ENCODE results near the gene TBC1D2. TPM values are rescaled to one million over a fixed set of nuclear protein-coding genes. Genes with fewer than 3 reads are reported as not detected.

TBC1D2 gene
- total RNA-seq, 1 donor from 2014 or later: 2.7 TPM

- no peak overlapping the region for H3K4me3 Mint-ChIP-seq
- no peaks in the 10 kb centered on the region for H3K4me1 Mint-ChIP-seq
- H3K27ac Mint-ChIP-seq: no peak overlapping the region
- H3K36me3 Mint-ChIP-seq (ENCODE audit: low read depth): no peaks in the 10 kb centered on the region
- no peaks in the 10 kb centered on the region for H3K27me3 Mint-ChIP-seq
- POLR2A ChIA-PET: no interaction called here
- TF ChIP-seq CTCF (IDR thresholded peaks at IDR 0.05): no peak
- DNase-seq (no peak), ATAC-seq (ENCODE audit: low read depth) (no peak)
- CTCF ChIA-PET: no interaction called here
- no peaks in the 10 kb centered on the region for H3K9me3 Mint-ChIP-seq
- intact Hi-C loops (cut with micrococcal nuclease): no loop called here
Measured at GRCh38 chr9:98184326-98184725, 71.1 kb downstream of the TBC1D2 start.

GRCh38 chr9:98182889-98183599, 72.4 kb downstream of the TBC1D2 start:
- Mint-ChIP-seq H3K4me1 (no peaks in the 10 kb centered on the region), H3K27me3 (no peaks in the 10 kb centered on the region), H3K27ac (no peak overlapping the region), H3K9me3 (no peaks in the 10 kb centered on the region), H3K36me3 (ENCODE audit: low read depth) (no peaks in the 10 kb centered on the region), H3K4me3 (no peak overlapping the region)
- POLR2A ChIA-PET: no interaction called here
- intact Hi-C loops (cut with micrococcal nuclease): no loop called here
- CTCF ChIA-PET: no interaction called here
- no peak for TF ChIP-seq CTCF (IDR thresholded peaks at IDR 0.05)
- ATAC-seq (ENCODE audit: low read depth) (no peak), DNase-seq (no peak)

GRCh38 chr9:98182069-98182820, 73.2 kb downstream of the TBC1D2 start:
- H3K27me3 Mint-ChIP-seq: no peaks in the 10 kb centered on the region
- DNase-seq: no peak
- H3K9me3 Mint-ChIP-seq: no peaks in the 10 kb centered on the region
- no peaks in the 10 kb centered on the region for H3K36me3 Mint-ChIP-seq (ENCODE audit: low read depth)
- POLR2A ChIA-PET: no interaction called here
- no peak for ATAC-seq (ENCODE audit: low read depth)
- CTCF ChIA-PET: no interaction called here
- no peaks in the 10 kb centered on the region for H3K4me1 Mint-ChIP-seq
- intact Hi-C loops (cut with micrococcal nuclease): no loop called here
- no peak overlapping the region for H3K4me3 Mint-ChIP-seq
- no peak for TF ChIP-seq CTCF (IDR thresholded peaks at IDR 0.05)
- no peak overlapping the region for H3K27ac Mint-ChIP-seq

DNA sequence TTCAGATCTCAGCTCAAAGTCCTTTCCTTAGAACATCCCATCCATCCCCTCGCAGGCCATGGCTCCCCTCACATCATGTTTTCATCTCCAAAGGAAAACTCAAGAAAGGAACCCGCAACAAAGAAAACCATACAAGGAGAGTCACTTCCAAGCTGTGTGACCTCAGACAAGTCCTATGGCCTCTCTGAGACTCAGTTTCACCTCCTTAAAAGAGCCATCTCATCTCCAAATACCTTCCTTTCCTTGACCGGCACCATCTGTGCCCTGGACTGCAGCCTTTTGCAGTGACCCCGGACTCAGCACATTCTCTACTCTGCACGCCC, 73.7 kb downstream of the TBC1D2 start:
- H3K9me3 Mint-ChIP-seq: no peaks in the 10 kb centered on the region
- TF ChIP-seq CTCF (IDR thresholded peaks at IDR 0.05): no peak
- CTCF ChIA-PET: no interaction called here
- DNase-seq (no peak), ATAC-seq (ENCODE audit: low read depth) (no peak)
- H3K27me3 Mint-ChIP-seq: no peaks in the 10 kb centered on the region
- POLR2A ChIA-PET: no interaction called here
- no peak overlapping the region for H3K27ac Mint-ChIP-seq
- H3K4me3 Mint-ChIP-seq: no peak overlapping the region
- no peaks in the 10 kb centered on the region for H3K4me1 Mint-ChIP-seq
- H3K36me3 Mint-ChIP-seq (ENCODE audit: low read depth): no peaks in the 10 kb centered on the region
- intact Hi-C loops (cut with micrococcal nuclease): no loop called here

DNA sequence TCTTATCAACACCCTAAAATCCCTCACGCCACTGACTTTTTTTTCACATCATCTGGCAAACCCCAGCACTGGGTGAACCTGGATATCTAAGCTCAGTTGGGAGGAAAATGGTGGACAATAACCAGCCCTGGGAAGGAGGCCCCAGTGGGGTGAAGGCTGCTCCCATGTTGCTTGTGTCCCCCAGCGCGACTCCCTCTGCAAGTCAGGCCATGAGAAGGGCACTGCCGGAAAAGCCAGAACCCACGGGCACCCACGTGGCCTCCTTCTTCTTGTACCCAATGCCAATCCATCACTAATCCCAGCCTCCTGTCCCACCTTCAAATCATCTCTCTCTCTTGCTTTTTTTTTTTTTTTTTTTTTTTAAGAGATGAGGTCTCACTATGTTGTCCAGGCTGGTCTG, 74.5 kb downstream of the TBC1D2 start:
- no peaks in the 10 kb centered on the region for H3K36me3 Mint-ChIP-seq (ENCODE audit: low read depth)
- H3K27ac Mint-ChIP-seq: no peak overlapping the region
- no peak for ATAC-seq (ENCODE audit: low read depth)
- H3K27me3 Mint-ChIP-seq: no peaks in the 10 kb centered on the region
- TF ChIP-seq CTCF (IDR thresholded peaks at IDR 0.05): no peak
- no peak overlapping the region for H3K4me3 Mint-ChIP-seq
- H3K4me1 Mint-ChIP-seq: no peaks in the 10 kb centered on the region
- no peaks in the 10 kb centered on the region for H3K9me3 Mint-ChIP-seq
- intact Hi-C loops (cut with micrococcal nuclease): no loop called here
- CTCF ChIA-PET: no interaction called here
- no peak for DNase-seq
- POLR2A ChIA-PET: no interaction called here
